Smooth muscle cell (in vitro differentiated cells): Measurements from ENCODE around the gene SPATA32. TPM values are rescaled to one million over a fixed set of nuclear protein-coding genes. Genes with fewer than 3 reads are reported as not detected.
A peak's percentile ranks its signal among the peaks of the same experiment; 100 is the strongest.

ENCODE experiments used
- DNase-seq: peaks from one replicate; lab custom pipeline; 2025; ENCODE audit not compliant: unreplicated experiment; lab: John Stamatoyannopoulos, UW
- H2AFZ ChIP-seq: fragments of 200-600 bp; sonication (generic); 2 replicates; pipeline ENCODE4 v1.6.0; 2016; ENCODE audit warnings: antibody characterized with exemption, low read depth, mild to moderate bottlenecking
- H3F3A ChIP-seq: fragments of 200-600 bp; sonication (generic); 2 replicates; pipeline ENCODE4 v1.6.0; 2017; ENCODE audit warnings: antibody characterized with exemption, low read depth
- H3K27ac ChIP-seq: fragments of 200-600 bp; sonication (generic); 2 replicates; pipeline ENCODE4 v1.5.1; 2016; ENCODE audit warnings: low read depth, mild to moderate bottlenecking
- H3K27me3 ChIP-seq: fragments of 200-600 bp; sonication (generic); 2 replicates; pipeline ENCODE4 v1.6.1; 2016; ENCODE audit warnings: low read depth, mild to moderate bottlenecking
- H3K36me3 ChIP-seq: fragments of 200-600 bp; sonication (generic); 2 replicates; pipeline ENCODE4 v1.5.1; 2016; ENCODE audit warnings: low read depth
- H3K4me1 ChIP-seq: fragments of 200-600 bp; sonication (generic); 2 replicates; pipeline ENCODE4 v1.5.1; 2016; ENCODE audit warnings: low read depth
- H3K4me2 ChIP-seq: fragments of 200-600 bp; sonication (generic); 2 replicates; pipeline ENCODE4 v1.6.0; 2016; ENCODE audit warnings: mild to moderate bottlenecking
- H3K4me3 ChIP-seq: fragments of 200-600 bp; sonication (generic); 2 replicates; pipeline ENCODE4 v1.5.1; 2016; ENCODE audit warnings: mild to moderate bottlenecking
- H3K79me2 ChIP-seq: fragments of 200-600 bp; sonication (generic); 2 replicates; pipeline ENCODE4 v1.6.0; 2016; ENCODE audit warnings: low read depth, mild to moderate bottlenecking
- H3K9ac ChIP-seq: fragments of 200-600 bp; sonication (generic); 2 replicates; pipeline ENCODE4 v1.6.0; 2016; ENCODE audit warnings: low read depth
- H3K9me3 ChIP-seq: fragments of 200-600 bp; sonication (generic); replicated peaks from 2 replicates; pipeline ENCODE4 v1.5.1; 2016; ENCODE audit warnings: low read depth
- H4K20me1 ChIP-seq: fragments of 200-600 bp; sonication (generic); 2 replicates; pipeline ENCODE4 v1.6.0; 2016; ENCODE audit warnings: low read depth
- CTCF ChIP-seq: fragments of 200-600 bp; sonication (generic); IDR thresholded peaks from 2 replicates; pipeline ENCODE4 v1.5.1; 2017; ENCODE audit warnings: borderline replicate concordance, mild to moderate bottlenecking, antibody characterized with exemption; ENCODE audit not compliant: insufficient read depth, poor library complexity, severe bottlenecking
- WGBS: methylation state at CpG from one replicate; pipeline ENCODE4 v1.1.7; 2016; ENCODE audit warnings: low lambda C conversion rate; 5-methylcytosine and 5-hydroxymethylcytosine counted together
- polyA plus RNA-seq: library from polyadenylated mRNA; unstranded; fragments of >200 nt; fragmentation: Nextera tagmentation; extraction: Ambion mirVana; gene quantifications from 2 replicates; pipeline ENCODE4 v1.2.1, GENCODE V29; 2016
- total RNA-seq: library from RNA; depleted of rRNA; stranded (reverse); fragments of >200 nt; gene quantifications from 2 replicates; pipeline ENCODE4 v1.2.3, GENCODE V29; 2014

Gene SPATA32
- total RNA-seq (not detected in 2 replicates), polyA plus RNA-seq (0.27 TPM in 1 of 2 replicates, not detected in the other)

GRCh38 chr17:45261577-45262515, at the start of gene SPATA32:
Gene SPATA32, minus strand, starts transcription at chr17:45262094. Its CDS starts 78 bp downstream, at chr17:45262016.
- Histone ChIP-seq H3K4me3 (peak within 1 kb of the TSS; percentile 71), H2AFZ (peak within 1 kb of the TSS; percentile 29)

GRCh38 chr17:45311401-45311759, 49.5 kb upstream of the SPATA32 start:
- WGBS = 95% methylated on average over 4 of the region's 4 CpGs
- Histone ChIP-seq H3K79me2 (peaks cover 65% of the 10 kb centered on the region), H3K9ac (peak overlapping the region; percentile 14), H4K20me1 (peaks cover 93% of the 10 kb centered on the region), H3K27me3 (no peaks in the 10 kb centered on the region), H3K9me3 (no peaks in the 10 kb centered on the region), H3K36me3 (no peaks in the 10 kb centered on the region), H3K4me2 (no peak overlapping the region), H3K4me1 (peaks cover 10% of the 10 kb centered on the region), H3K4me3 (no peak overlapping the region), H2AFZ (no peak overlapping the region), H3F3A (peaks cover 17% of the 10 kb centered on the region), H3K27ac (peak overlapping the region; percentile 59)
- DNase-seq = no peak
- no peak for TF ChIP-seq CTCF

More at GRCh38 chr17:45261577-45262515, at the start of gene SPATA32:
- Histone ChIP-seq H3K36me3 (no peaks in the 10 kb centered on the region), H4K20me1 (peaks cover 4% of the 10 kb centered on the region), H3K4me1 (peaks cover 6% of the 10 kb centered on the region), H3K27ac (no peak within 1 kb of the TSS), H3K9ac (peak within 1 kb of the TSS; percentile 30), H3K9me3 (no peaks in the 10 kb centered on the region), H3F3A (no peaks in the 10 kb centered on the region), H3K79me2 (no peaks in the 10 kb centered on the region), H3K27me3 (no peaks in the 10 kb centered on the region), H3K4me2 (peak within 1 kb of the TSS; percentile 96)
- TF ChIP-seq CTCF = no peak
- 9% methylated on average over 47 of the region's 68 CpGs for WGBS
- DNase-seq = no peak

- H3K4me2 ChIP-seq = no peak overlapping the region
- no peak for TF ChIP-seq CTCF
- DNase-seq = no peak
- no peak overlapping the region for H2AFZ ChIP-seq
- H3K9me3 ChIP-seq = no peaks in the 10 kb centered on the region
- H3K79me2 ChIP-seq = peaks cover 58% of the 10 kb centered on the region
- peaks cover 7% of the 10 kb centered on the region for H3K4me1 ChIP-seq
- H3K36me3 ChIP-seq = no peaks in the 10 kb centered on the region
- H4K20me1 ChIP-seq = peaks cover 94% of the 10 kb centered on the region
- no peaks in the 10 kb centered on the region for H3K27me3 ChIP-seq
- H3F3A ChIP-seq = peaks cover 20% of the 10 kb centered on the region
- WGBS = 45% methylated on average over 3 of the region's 3 CpGs
- H3K4me3 ChIP-seq = no peak overlapping the region
- H3K27ac ChIP-seq = no peak overlapping the region
- no peak overlapping the region for H3K9ac ChIP-seq
These were observed 48.8 kb upstream of the SPATA32 start for GRCh38 chr17:45310380-45311324.
